Liver (tissue), 3 donors: ENCODE measurements around the gene GPR183.

Source experiments
- EGR1 ChIP-seq, 2 donors: IDR thresholded peaks; 2 replicates each; pipeline ENCODE4 v1.6.1; 2016 to 2018; ENCODE audit warnings: antibody characterized with exemption in 2 of 2, low read depth in 2 of 2
- GABPA ChIP-seq, 2 donors: IDR thresholded peaks in 1 of 2; conservative IDR thresholded peaks in 1 of 2; 2 replicates each; pipeline ENCODE4 v1.6.1; 2016; ENCODE audit warnings: antibody characterized with exemption in 2 of 2, mild to moderate bottlenecking in 1 of 2, moderate library complexity in 1 of 2
- JUND ChIP-seq, 2 donors: IDR thresholded peaks; 2 replicates each; pipeline ENCODE4 v1.6.1; 2016; ENCODE audit warnings: antibody characterized with exemption in 2 of 2
- RAD21 ChIP-seq, 2 donors: IDR thresholded peaks; 2 replicates each; pipeline ENCODE4 v1.6.1; 2016; ENCODE audit warnings: antibody characterized with exemption in 2 of 2, mild to moderate bottlenecking in 2 of 2
- REST ChIP-seq: IDR thresholded peaks from 2 replicates; pipeline ENCODE4 v1.6.1; 2016; ENCODE audit warnings: antibody characterized with exemption, mild to moderate bottlenecking
- RXRA ChIP-seq, 2 donors: IDR thresholded peaks; 2 replicates each; pipeline ENCODE4 v1.6.1; 2017 to 2018; ENCODE audit warnings: antibody characterized with exemption in 2 of 2, mild to moderate bottlenecking in 1 of 2
- SP1 ChIP-seq: IDR thresholded peaks from 2 replicates; pipeline ENCODE4 v1.6.1; 2018; ENCODE audit warnings: antibody characterized with exemption, mild to moderate bottlenecking
- TAF1 ChIP-seq: conservative IDR thresholded peaks from 2 replicates; pipeline ENCODE4 v1.6.1; 2016; ENCODE audit warnings: antibody characterized with exemption, mild to moderate bottlenecking
- YY1 ChIP-seq: IDR thresholded peaks from 2 replicates; pipeline ENCODE4 v1.6.1; 2016; ENCODE audit warnings: antibody characterized with exemption, mild to moderate bottlenecking
- ZBTB33 ChIP-seq: IDR thresholded peaks from 2 replicates; pipeline ENCODE4 v1.6.1; 2016; ENCODE audit warnings: antibody characterized with exemption
- TF ChIP-seq, protein P1 (sequence below): fragments of 150-350 bp; IDR thresholded peaks from 2 replicates; pipeline ENCODE4 v1.5.1; 2017; ENCODE audit warnings: improper control_type of control experiment, low read depth, low read length; ENCODE audit not compliant: missing input control
- TF ChIP-seq, protein P2 (sequence below): IDR thresholded peaks from 2 replicates; pipeline ENCODE4 v1.6.1; 2016; ENCODE audit warnings: antibody characterized with exemption
- TF ChIP-seq, protein P3 (sequence below): IDR thresholded peaks from 2 replicates; pipeline ENCODE4 v1.6.1; 2016; ENCODE audit warnings: antibody characterized with exemption
- donor health status: healthy.
- donor health status: healthy.

DNA sequence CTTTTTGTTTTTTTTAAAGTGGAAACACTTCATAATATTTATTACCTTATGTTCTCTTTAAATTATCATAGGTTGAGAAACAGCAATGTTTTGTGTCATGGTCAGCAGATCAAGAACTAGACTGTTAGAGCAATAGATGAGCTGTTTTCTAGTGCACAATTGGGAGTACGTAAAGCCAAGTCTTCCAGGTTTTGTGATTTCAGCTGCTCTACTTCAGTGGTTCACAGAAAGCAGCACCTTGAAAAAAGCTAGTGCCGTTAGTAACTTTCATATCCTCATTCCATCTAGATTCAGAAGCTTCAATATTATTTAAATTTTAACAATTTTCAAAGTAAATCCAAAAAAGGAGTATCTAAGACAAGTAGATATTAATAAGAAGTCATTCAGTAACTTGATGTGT lies 50.9 kb downstream of the GPR183 start:
- no peak for TF ChIP-seq REST
- TF ChIP-seq, protein P1, sequence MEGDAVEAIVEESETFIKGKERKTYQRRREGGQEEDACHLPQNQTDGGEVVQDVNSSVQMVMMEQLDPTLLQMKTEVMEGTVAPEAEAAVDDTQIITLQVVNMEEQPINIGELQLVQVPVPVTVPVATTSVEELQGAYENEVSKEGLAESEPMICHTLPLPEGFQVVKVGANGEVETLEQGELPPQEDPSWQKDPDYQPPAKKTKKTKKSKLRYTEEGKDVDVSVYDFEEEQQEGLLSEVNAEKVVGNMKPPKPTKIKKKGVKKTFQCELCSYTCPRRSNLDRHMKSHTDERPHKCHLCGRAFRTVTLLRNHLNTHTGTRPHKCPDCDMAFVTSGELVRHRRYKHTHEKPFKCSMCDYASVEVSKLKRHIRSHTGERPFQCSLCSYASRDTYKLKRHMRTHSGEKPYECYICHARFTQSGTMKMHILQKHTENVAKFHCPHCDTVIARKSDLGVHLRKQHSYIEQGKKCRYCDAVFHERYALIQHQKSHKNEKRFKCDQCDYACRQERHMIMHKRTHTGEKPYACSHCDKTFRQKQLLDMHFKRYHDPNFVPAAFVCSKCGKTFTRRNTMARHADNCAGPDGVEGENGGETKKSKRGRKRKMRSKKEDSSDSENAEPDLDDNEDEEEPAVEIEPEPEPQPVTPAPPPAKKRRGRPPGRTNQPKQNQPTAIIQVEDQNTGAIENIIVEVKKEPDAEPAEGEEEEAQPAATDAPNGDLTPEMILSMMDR = no peak
- no peak for TF ChIP-seq ZBTB33
- TF ChIP-seq, protein P2, sequence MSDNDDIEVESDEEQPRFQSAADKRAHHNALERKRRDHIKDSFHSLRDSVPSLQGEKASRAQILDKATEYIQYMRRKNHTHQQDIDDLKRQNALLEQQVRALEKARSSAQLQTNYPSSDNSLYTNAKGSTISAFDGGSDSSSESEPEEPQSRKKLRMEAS = no peak
- no peak for TF ChIP-seq GABPA (IDR thresholded peaks at IDR 0.05 in 1 of 2, conservative IDR thresholded peaks at IDR 0.05 in 1 of 2)
- no peak for TF ChIP-seq YY1
- TF ChIP-seq, protein P3, sequence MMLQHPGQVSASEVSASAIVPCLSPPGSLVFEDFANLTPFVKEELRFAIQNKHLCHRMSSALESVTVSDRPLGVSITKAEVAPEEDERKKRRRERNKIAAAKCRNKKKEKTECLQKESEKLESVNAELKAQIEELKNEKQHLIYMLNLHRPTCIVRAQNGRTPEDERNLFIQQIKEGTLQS = no peak
- no peak for TF ChIP-seq RXRA (IDR thresholded peaks at IDR 0.05)
- TF ChIP-seq JUND (IDR thresholded peaks at IDR 0.05) = no peak
- TF ChIP-seq TAF1 = no peak
- TF ChIP-seq EGR1 (IDR thresholded peaks at IDR 0.05; ENCODE audit: low read depth in 2 of 2) = no peak
- TF ChIP-seq SP1 = no peak
- TF ChIP-seq RAD21 (IDR thresholded peaks at IDR 0.05) = no peak
